ENCODE measurements around the gene RNF208.

RNF208 gene

DNA sequence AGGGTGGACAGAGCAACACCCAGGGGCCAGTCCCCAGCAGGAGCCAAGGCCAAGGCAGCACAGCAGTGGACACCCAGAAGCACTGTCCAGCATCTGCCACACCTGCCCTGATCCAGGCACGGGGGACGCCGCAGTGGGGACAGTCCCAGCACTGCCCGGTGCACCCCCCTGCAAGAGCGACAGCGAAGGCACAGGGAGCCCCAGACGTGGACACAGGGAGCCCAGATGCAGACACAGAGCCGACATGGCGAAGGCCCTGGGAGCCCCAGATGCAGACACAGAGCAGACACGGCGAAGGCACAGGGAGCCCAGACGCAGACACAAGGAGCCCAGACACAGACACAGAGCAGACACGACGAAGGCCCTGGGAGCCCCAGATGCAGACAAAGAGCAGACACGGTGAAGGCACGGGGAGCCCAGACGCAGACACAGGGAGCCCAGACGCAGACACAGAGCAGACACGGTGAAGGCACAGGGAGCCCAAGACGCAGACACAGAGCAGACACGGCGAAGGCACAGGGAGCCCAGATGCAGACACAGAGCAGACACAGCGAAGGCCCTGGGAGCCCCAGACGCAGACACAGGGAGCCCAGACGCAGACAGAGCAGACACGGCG, 38.0 kb downstream of the RNF208 start:
- TF ChIP-seq, protein P1, sequence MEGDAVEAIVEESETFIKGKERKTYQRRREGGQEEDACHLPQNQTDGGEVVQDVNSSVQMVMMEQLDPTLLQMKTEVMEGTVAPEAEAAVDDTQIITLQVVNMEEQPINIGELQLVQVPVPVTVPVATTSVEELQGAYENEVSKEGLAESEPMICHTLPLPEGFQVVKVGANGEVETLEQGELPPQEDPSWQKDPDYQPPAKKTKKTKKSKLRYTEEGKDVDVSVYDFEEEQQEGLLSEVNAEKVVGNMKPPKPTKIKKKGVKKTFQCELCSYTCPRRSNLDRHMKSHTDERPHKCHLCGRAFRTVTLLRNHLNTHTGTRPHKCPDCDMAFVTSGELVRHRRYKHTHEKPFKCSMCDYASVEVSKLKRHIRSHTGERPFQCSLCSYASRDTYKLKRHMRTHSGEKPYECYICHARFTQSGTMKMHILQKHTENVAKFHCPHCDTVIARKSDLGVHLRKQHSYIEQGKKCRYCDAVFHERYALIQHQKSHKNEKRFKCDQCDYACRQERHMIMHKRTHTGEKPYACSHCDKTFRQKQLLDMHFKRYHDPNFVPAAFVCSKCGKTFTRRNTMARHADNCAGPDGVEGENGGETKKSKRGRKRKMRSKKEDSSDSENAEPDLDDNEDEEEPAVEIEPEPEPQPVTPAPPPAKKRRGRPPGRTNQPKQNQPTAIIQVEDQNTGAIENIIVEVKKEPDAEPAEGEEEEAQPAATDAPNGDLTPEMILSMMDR (IDR thresholded peaks at IDR 0.05; ENCODE audit: low read depth, low read length, poor library complexity, severe bottlenecking) = no peak
- TF ChIP-seq EZH2phosphoT487 (IDR thresholded peaks at IDR 0.05; ENCODE audit: borderline replicate concordance, low read length) = no peak
- no peaks in the 10 kb centered on the region for H3K9me2 ChIP-seq (replicated peaks; ENCODE audit: control insufficient read depth, low read length)
- H3K36me3 ChIP-seq (ENCODE audit: control insufficient read depth, low read length) = peaks cover 58% of the 10 kb centered on the region
- H3F3A ChIP-seq (ENCODE audit: control insufficient read depth, insufficient read depth) = no peaks in the 10 kb centered on the region
- peaks cover 16% of the 10 kb centered on the region for H3K4me1 ChIP-seq (ENCODE audit: control insufficient read depth, low read length)
- H3K79me2 ChIP-seq (ENCODE audit: control insufficient read depth, low read length) = peaks cover 41% of the 10 kb centered on the region
- H3K27ac ChIP-seq (ENCODE audit: low read depth, low read length) = no peak overlapping the region
- H4K20me1 ChIP-seq (ENCODE audit: control insufficient read depth, insufficient read depth, low read depth, low read length) = no peaks in the 10 kb centered on the region
- H3K9me3 ChIP-seq (ENCODE audit: control insufficient read depth, insufficient read depth, low read length) = no peaks in the 10 kb centered on the region
- no peak overlapping the region for H3K4me3 ChIP-seq (ENCODE audit: low read length)
- no peak overlapping the region for H3K4me2 ChIP-seq (ENCODE audit: low read length)
- H3K27me3 ChIP-seq (ENCODE audit: control insufficient read depth, low read length) = no peaks in the 10 kb centered on the region

DNA sequence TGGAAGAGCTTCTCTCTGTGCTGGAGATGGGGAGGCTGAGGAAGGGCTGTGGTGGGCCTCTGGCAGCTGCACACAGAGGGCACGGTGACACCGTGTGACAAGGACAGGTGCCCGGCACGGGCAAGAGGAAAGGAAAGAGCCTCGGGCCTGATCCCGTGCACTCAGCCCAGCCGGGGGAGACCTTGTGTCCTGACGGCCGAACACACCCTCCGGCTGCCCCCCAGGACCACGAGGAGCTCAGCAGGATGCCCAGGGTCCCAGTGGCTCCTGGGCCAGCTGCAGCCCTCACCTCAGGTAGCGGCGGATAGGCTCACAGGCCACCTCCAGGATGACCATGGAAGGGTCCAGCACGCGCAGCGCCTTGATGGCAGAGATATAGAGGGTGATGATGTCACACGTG, 39.2 kb downstream of the RNF208 start:
- peaks cover 16% of the 10 kb centered on the region for H3K4me1 ChIP-seq (ENCODE audit: control insufficient read depth, low read length)
- H3K36me3 ChIP-seq (ENCODE audit: control insufficient read depth, low read length) = peaks cover 53% of the 10 kb centered on the region
- H3K4me2 ChIP-seq (ENCODE audit: low read length) = no peak overlapping the region
- peaks cover 30% of the 10 kb centered on the region for H3K79me2 ChIP-seq (ENCODE audit: control insufficient read depth, low read length)
- no peaks in the 10 kb centered on the region for H3K9me2 ChIP-seq (replicated peaks; ENCODE audit: control insufficient read depth, low read length)
- no peaks in the 10 kb centered on the region for H3K27me3 ChIP-seq (ENCODE audit: control insufficient read depth, low read length)
- no peak overlapping the region for H3K27ac ChIP-seq (ENCODE audit: low read depth, low read length)
- no peaks in the 10 kb centered on the region for H3F3A ChIP-seq (ENCODE audit: control insufficient read depth, insufficient read depth)
- H3K4me3 ChIP-seq (ENCODE audit: low read length) = no peak overlapping the region
- TF ChIP-seq, protein P1 (IDR thresholded peaks at IDR 0.05; ENCODE audit: low read depth, low read length, poor library complexity, severe bottlenecking) = no peak
- no peak for TF ChIP-seq EZH2phosphoT487 (IDR thresholded peaks at IDR 0.05; ENCODE audit: borderline replicate concordance, low read length)
- H3K9me3 ChIP-seq (ENCODE audit: control insufficient read depth, insufficient read depth, low read length) = no peaks in the 10 kb centered on the region
- H4K20me1 ChIP-seq (ENCODE audit: control insufficient read depth, insufficient read depth, low read depth, low read length) = no peaks in the 10 kb centered on the region

DNA sequence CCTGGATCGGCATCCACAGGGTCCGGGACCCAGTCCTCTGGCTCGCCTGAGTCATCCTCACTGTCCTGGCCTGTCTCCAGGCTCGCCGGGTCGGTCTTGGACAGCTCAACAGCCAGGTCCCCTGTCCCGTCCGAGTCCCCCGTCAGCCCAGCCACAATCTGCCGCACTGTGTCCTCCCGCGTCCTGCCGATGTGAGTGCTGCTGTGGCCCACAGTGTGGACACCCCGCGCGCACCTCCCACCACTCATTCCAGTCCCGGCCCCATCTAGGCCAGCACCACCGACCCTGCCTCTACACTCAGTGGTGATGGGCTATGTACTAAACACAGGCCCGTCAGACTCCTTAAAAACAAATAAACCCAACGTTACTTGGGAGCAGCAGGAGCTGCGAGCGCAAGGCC, 40.4 kb downstream of the RNF208 start:
- Histone ChIP-seq H3K79me2 (ENCODE audit: control insufficient read depth, low read length) (peaks cover 18% of the 10 kb centered on the region), H3K27me3 (ENCODE audit: control insufficient read depth, low read length) (no peaks in the 10 kb centered on the region), H3K9me3 (ENCODE audit: control insufficient read depth, insufficient read depth, low read length) (no peaks in the 10 kb centered on the region), H3F3A (ENCODE audit: control insufficient read depth, insufficient read depth) (no peaks in the 10 kb centered on the region), H3K36me3 (ENCODE audit: control insufficient read depth, low read length) (peaks cover 48% of the 10 kb centered on the region), H3K4me1 (ENCODE audit: control insufficient read depth, low read length) (peaks cover 5% of the 10 kb centered on the region), H4K20me1 (ENCODE audit: control insufficient read depth, insufficient read depth, low read depth, low read length) (no peaks in the 10 kb centered on the region), H3K27ac (ENCODE audit: low read depth, low read length) (no peak overlapping the region), H3K4me2 (ENCODE audit: low read length) (no peak overlapping the region), H3K9me2 (replicated peaks; ENCODE audit: control insufficient read depth, low read length) (no peaks in the 10 kb centered on the region), H3K4me3 (ENCODE audit: low read length) (no peak overlapping the region)
- TF ChIP-seq, protein P1 (IDR thresholded peaks at IDR 0.05; ENCODE audit: low read depth, low read length, poor library complexity, severe bottlenecking) = no peak
- TF ChIP-seq EZH2phosphoT487 (IDR thresholded peaks at IDR 0.05; ENCODE audit: borderline replicate concordance, low read length) = no peak

Data from DOHH2 (cell line).